OCI-LY1 (cell line): Measurements from ENCODE around the gene RPL22.

Experiments used
- H2AFZ ChIP-seq: fragments of 200-600 bp; sonication (generic), shearing (Covaris generic); 2 replicates; pipeline ENCODE4 v1.6.0; 2014; ENCODE audit warnings: antibody characterized with exemption, mild to moderate bottlenecking, low read length
- H3F3A ChIP-seq: fragments of 200-600 bp; sonication (generic), shearing (Covaris generic); 2 replicates; pipeline ENCODE4 v1.6.0; 2014; ENCODE audit warnings: mild to moderate bottlenecking, antibody characterized with exemption, low read length, moderate library complexity; ENCODE audit not compliant: insufficient read depth
- H3K27ac ChIP-seq: fragments of 200-600 bp; sonication (generic); 2 replicates; pipeline ENCODE4 v1.5.1; 2014; ENCODE audit warnings: low read length, mixed run types, mild to moderate bottlenecking, low read depth; ENCODE audit not compliant: poor library complexity, severe bottlenecking
- H3K27me3 ChIP-seq: fragments of 200-600 bp; sonication (generic); 2 replicates; pipeline ENCODE4 v1.6.0; 2014; ENCODE audit warnings: antibody characterized with exemption, mild to moderate bottlenecking, low read length, moderate library complexity; ENCODE audit not compliant: insufficient read depth
- H3K36me3 ChIP-seq: fragments of 200-600 bp; sonication (generic); 2 replicates; pipeline ENCODE4 v1.6.1; 2014; ENCODE audit warnings: mild to moderate bottlenecking, antibody characterized with exemption, low read length, moderate library complexity, mixed read lengths; ENCODE audit not compliant: insufficient read depth
- H3K4me1 ChIP-seq: fragments of 200-600 bp; sonication (generic); 2 replicates; pipeline ENCODE4 v1.5.1; 2014; ENCODE audit warnings: mild to moderate bottlenecking, low read length, moderate library complexity; ENCODE audit not compliant: insufficient read depth, severe bottlenecking
- H3K4me2 ChIP-seq: fragments of 200-600 bp; sonication (generic), shearing (Covaris generic); 2 replicates; pipeline ENCODE4 v1.6.1; 2014; ENCODE audit warnings: low read length
- H3K4me3 ChIP-seq: fragments of 200-600 bp; sonication (generic); 2 replicates; pipeline ENCODE4 v1.5.1; 2014; ENCODE audit warnings: low read length, low read depth, mild to moderate bottlenecking, mixed read lengths; ENCODE audit not compliant: poor library complexity, severe bottlenecking
- H3K79me2 ChIP-seq: fragments of 200-600 bp; shearing (Covaris generic); 2 replicates; pipeline ENCODE4 v1.6.1; 2016; ENCODE audit warnings: mixed run types, low read length, mixed read lengths; ENCODE audit not compliant: insufficient read depth
- H3K9ac ChIP-seq: fragments of 200-600 bp; sonication (generic), shearing (Covaris generic); 2 replicates; pipeline ENCODE4 v1.6.1; 2014; ENCODE audit warnings: mild to moderate bottlenecking, low read length, mixed read lengths
- H3K9me2 ChIP-seq: fragments of 200-600 bp; sonication (generic), shearing (Covaris generic); 2 replicates; pipeline ENCODE4 v1.6.1; 2014; ENCODE audit warnings: low read depth, mild to moderate bottlenecking, low read length, mixed read lengths
- H3K9me3 ChIP-seq: fragments of 200-600 bp; shearing (Covaris generic); 2 replicates; pipeline ENCODE4 v1.6.1; 2014; ENCODE audit warnings: low read length, mixed read lengths
- H4K20me1 ChIP-seq: fragments of 200-600 bp; sonication (generic), shearing (Covaris generic); 2 replicates; pipeline ENCODE4 v1.6.0; 2016; ENCODE audit warnings: mild to moderate bottlenecking, low read length; ENCODE audit not compliant: insufficient read depth
- CTCF ChIP-seq: fragments of 200-600 bp; sonication (generic), shearing (Covaris generic); IDR thresholded peaks from 2 replicates; pipeline ENCODE4 v1.5.1; 2017; ENCODE audit warnings: mild to moderate bottlenecking, antibody characterized with exemption, low read length, moderate library complexity, mixed read lengths
- EZH2 ChIP-seq: fragments of 200-600 bp; sonication (generic), shearing (Covaris generic); IDR thresholded peaks from 2 replicates; pipeline ENCODE4 v1.8.0; 2017; ENCODE audit warnings: borderline replicate concordance, mixed run types, mild to moderate bottlenecking, antibody characterized with exemption, low read length, moderate library complexity, mixed read lengths

Gene RPL22

GRCh38 chr1:6148497-6149241 is 50.7 kb downstream of the RPL22 start:
- Histone ChIP-seq H3K27me3 (no peaks in the 10 kb centered on the region), H3F3A (no peaks in the 10 kb centered on the region), H3K9me3 (no peaks in the 10 kb centered on the region), H3K4me2 (no peak overlapping the region), H3K4me1 (no peaks in the 10 kb centered on the region), H3K36me3 (no peaks in the 10 kb centered on the region), H3K27ac (no peak overlapping the region), H3K4me3 (no peak overlapping the region), H3K79me2 (no peaks in the 10 kb centered on the region), H4K20me1 (no peaks in the 10 kb centered on the region), H3K9ac (no peak overlapping the region), H2AFZ (no peak overlapping the region), H3K9me2 (no peaks in the 10 kb centered on the region)
- no peak for TF ChIP-seq CTCF
- no peak for TF ChIP-seq EZH2

- Histone ChIP-seq H3K4me1 (no peaks in the 10 kb centered on the region), H3K36me3 (no peaks in the 10 kb centered on the region), H3K27me3 (no peaks in the 10 kb centered on the region), H3K9me3 (no peaks in the 10 kb centered on the region), H3K9me2 (no peaks in the 10 kb centered on the region), H3F3A (no peaks in the 10 kb centered on the region), H3K4me2 (no peak overlapping the region), H3K79me2 (no peaks in the 10 kb centered on the region), H4K20me1 (no peaks in the 10 kb centered on the region), H3K27ac (no peak overlapping the region), H2AFZ (no peak overlapping the region), H3K4me3 (no peak overlapping the region), H3K9ac (no peak overlapping the region)
- no peak for TF ChIP-seq CTCF
Measured at GRCh38 chr1:6145864-6146410, 53.5 kb downstream of the RPL22 start.

- no peak overlapping the region for H3K9ac ChIP-seq
- no peaks in the 10 kb centered on the region for H3F3A ChIP-seq
- no peaks in the 10 kb centered on the region for H3K9me2 ChIP-seq
- TF ChIP-seq CTCF (no peak), EZH2 (no peak)
- H3K27ac ChIP-seq = no peak overlapping the region
- no peaks in the 10 kb centered on the region for H3K79me2 ChIP-seq
- H4K20me1 ChIP-seq = no peaks in the 10 kb centered on the region
- H2AFZ ChIP-seq = no peak overlapping the region
- H3K27me3 ChIP-seq = no peaks in the 10 kb centered on the region
- no peak overlapping the region for H3K4me3 ChIP-seq
- no peaks in the 10 kb centered on the region for H3K36me3 ChIP-seq
- H3K4me2 ChIP-seq = no peak overlapping the region
- no peaks in the 10 kb centered on the region for H3K4me1 ChIP-seq
- H3K9me3 ChIP-seq = no peaks in the 10 kb centered on the region
Measured at GRCh38 chr1:6145396-6145750, 54.0 kb downstream of the RPL22 start.
